ENCODE measurements around the gene RRP1B.
A peak's percentile ranks its signal among the peaks of the same experiment; 100 is the strongest.

Gene RRP1B

DNA sequence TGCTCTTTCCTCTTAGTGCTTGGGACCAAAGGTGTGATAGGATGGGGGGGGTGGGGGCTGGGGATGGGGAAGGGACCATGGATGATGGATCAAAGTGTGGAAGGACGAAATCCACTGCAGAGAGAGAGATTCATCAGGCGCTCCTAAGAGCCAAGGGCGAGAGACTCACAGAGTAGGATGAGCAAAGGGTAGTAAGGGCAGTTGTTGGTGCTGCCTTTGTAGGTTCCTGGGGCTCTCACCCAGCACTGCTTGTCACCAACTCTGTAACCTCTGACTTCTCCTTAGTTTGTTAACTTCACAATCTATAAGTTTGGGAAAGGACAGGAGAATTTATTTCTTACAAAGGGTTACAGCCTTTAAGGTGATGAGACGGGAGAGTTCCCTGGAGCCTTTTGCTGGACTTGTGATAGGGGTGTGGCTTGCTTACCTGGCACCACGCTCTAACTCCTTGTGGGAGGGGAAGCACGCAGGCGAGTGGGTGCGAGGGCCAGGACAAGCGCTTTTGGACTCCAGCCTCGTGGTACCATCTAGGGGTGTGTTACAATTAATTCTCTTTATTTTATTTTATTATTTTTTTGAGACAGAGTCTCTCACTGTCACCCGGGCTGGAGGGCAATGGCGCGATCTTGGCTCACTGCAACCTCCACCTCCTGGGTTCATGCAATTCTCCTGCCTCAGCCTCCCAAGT, 58.0 kb downstream of the RRP1B start:
- DNase-seq (ENCODE audit: insufficient read length, low spot score) (no peak), FAIRE-seq (no peak)
- TF ChIP-seq, protein P1, sequence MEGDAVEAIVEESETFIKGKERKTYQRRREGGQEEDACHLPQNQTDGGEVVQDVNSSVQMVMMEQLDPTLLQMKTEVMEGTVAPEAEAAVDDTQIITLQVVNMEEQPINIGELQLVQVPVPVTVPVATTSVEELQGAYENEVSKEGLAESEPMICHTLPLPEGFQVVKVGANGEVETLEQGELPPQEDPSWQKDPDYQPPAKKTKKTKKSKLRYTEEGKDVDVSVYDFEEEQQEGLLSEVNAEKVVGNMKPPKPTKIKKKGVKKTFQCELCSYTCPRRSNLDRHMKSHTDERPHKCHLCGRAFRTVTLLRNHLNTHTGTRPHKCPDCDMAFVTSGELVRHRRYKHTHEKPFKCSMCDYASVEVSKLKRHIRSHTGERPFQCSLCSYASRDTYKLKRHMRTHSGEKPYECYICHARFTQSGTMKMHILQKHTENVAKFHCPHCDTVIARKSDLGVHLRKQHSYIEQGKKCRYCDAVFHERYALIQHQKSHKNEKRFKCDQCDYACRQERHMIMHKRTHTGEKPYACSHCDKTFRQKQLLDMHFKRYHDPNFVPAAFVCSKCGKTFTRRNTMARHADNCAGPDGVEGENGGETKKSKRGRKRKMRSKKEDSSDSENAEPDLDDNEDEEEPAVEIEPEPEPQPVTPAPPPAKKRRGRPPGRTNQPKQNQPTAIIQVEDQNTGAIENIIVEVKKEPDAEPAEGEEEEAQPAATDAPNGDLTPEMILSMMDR (IDR thresholded peaks at IDR 0.05; ENCODE audit: insufficient read depth, missing control alignments), result no peak

DNA sequence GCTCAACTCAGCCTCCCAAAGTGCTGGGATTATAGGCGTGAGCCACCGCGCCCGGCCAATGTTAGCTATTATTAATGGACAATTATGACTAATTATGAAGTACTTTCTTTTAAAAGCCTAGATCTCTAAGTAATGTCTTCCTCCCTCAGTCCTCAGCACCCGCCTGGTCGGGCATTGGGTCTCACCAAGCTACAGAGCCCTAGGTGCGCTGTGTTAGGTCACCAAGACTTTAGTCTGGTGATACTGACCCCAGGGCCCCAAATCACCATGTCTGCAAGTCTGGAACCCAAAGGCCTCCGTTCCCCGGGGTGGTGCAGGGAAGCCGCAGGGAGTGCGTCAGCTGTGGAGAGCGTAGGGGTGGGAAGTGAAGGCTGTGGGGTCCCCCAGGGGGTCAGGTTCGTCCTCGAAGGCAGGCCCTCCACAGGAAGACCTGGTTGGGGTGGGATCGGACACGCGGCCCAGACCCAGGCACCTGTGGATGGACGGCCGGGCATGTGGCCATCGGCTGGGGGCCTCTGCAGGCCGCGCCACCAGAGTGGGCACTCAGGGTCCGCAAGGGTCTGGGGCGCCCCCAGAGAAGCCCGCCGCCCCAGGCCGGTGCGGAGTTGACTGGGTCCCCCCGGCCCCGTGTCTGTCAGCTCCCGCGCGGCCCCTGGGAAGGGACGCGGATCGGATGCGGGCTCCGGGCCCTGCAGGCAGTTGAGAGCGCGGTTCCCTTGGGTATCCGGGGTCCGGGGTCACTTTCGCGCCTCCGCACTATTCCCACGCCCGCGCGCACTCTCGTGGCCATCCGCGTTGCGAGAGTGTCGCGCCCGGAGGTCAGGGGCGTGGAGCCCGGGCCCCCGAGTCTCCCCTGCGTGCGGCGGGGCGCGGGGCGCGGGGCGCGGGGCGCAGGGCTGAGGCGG, 58.9 kb downstream of the RRP1B start:
- no peak for FAIRE-seq
- no peak for DNase-seq (ENCODE audit: insufficient read length, low spot score)
- TF ChIP-seq, protein P1 (IDR thresholded peaks at IDR 0.05; ENCODE audit: insufficient read depth, missing control alignments), result no peak

DNA sequence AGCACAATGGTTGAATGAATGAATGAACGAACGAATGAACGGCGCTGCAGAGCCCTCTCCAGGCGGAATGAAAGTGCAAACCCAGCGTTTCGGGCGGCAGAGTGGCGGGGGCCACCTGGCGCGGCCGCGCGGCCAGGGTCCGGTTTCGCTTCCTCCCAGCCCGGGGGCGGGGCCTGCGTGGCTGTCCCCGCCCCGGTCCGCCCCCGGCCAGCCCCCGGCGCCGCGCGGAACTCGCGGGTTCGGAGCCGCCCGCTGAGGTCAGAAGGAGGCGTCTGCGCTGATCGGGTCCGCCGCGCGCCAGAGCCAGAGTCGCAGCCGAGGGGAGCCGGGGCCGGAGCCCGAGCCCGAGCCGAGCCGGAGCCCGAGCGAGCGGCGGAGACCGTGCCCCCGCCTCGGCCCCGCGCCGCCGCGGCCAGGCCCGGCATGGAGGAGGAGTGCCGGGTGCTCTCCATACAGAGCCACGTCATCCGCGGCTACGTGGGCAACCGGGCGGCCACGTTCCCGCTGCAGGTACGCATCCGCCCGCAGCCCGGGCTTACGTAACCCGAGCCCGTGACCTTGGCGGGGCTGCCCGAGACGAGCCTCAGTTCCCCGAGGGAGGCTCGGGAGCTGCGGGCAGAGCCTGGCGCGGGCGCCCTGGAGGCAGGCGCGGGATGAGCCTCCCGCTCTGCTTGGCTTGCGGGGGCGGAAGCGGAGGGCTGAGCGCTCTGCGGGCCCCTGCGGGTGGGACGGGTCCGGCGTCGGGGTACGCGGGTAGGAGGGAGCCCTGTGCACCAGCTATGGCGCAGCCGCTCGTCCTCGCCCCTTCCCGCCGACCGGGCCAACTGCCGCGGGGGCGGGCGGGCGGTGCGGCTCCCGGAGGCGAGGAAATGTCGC, 59.8 kb downstream of the RRP1B start, which contains the start of gene PDXK:
TSS of gene PDXK (plus strand) at position 258 of the 876 bp plus-strand sequence. CDS start at position 424, 166 bp downstream.
- no peak for FAIRE-seq

DNA sequence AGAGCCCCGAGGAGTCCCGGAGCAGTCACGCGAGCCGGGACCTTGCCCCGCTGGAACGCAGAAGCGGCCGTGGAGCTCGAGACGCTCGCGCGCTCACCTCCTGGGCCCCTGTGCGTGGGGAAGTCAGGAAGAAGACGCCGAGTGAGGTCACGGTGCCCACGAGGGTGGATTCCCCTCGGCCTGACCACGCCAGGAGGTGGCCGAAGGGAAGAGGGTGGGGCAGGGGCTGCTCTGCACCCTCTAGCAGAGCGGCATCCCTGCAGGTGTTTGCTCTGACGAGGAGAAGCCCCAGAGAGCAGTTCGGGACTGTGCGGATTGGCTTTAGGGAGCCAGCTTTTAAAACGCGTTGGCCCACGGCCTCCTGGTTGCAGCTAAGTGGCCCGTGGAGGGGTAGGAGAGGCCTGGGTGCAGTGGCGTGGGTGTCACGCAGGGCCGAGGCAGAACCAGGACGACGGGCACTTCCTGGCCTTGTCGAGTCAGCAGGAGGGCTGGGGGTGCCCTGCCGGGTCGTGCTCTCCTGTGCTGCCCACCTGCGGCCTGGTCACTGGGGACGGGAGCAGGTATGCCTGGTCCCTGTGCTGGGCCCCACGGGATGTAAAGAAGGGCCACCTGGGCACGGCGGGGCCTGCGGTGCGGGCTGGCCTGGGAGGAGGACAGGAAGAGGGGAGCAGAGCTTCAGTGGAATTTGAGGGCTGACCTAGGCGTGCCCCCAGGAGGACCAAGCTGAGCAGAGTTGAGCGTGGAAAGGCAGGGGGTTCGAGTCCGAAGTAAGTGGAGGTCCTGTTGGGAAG, 60.6 kb downstream of the RRP1B start:
- FAIRE-seq, result no peak
- TF ChIP-seq, protein P1 (IDR thresholded peaks at IDR 0.05; ENCODE audit: insufficient read depth, missing control alignments), result no peak
- DNase-seq (ENCODE audit: insufficient read length, low spot score), result no peak

More for the DNA sequence above, 59.8 kb downstream of the RRP1B start, which contains the start of gene PDXK:
- peak; percentile 62 for DNase-seq (ENCODE audit: insufficient read length, low spot score)
- TF ChIP-seq, protein P1 (IDR thresholded peaks at IDR 0.05; ENCODE audit: insufficient read depth, missing control alignments), result no peak

DNA sequence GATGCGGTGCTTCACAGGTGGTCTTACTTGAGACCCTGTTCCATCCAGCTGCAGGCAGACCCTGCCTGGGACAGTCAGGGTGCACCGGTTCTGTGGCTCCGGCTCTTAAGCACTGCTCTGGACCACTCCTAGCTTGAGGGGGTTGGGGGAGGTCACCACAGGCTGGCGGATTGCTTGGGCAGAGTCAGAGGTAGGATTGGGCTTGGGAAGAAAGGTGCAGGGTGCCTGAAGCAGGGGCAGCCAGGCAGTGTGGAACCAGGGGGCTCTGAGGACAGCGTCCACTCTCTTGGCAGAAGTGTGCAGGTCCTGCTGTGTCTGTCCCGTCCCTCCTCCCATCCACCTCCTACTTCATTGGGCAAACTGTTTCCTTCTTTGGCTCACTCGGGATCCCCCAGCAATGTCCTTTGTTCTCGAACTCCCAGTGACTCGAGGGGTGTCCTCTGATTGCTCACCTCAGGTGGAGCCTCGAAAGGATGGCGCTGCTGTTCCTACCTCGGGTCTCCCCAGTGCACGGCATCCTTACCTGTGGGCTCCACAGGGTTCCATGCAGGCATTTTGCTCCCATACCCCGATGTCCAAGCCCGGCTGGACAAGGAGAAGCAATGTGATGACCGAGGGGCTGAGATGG, 61.3 kb downstream of the RRP1B start:
- FAIRE-seq (no peak), DNase-seq (ENCODE audit: insufficient read length, low spot score) (no peak)
- TF ChIP-seq, protein P1 (IDR thresholded peaks at IDR 0.05; ENCODE audit: insufficient read depth, missing control alignments), result no peak

DNA sequence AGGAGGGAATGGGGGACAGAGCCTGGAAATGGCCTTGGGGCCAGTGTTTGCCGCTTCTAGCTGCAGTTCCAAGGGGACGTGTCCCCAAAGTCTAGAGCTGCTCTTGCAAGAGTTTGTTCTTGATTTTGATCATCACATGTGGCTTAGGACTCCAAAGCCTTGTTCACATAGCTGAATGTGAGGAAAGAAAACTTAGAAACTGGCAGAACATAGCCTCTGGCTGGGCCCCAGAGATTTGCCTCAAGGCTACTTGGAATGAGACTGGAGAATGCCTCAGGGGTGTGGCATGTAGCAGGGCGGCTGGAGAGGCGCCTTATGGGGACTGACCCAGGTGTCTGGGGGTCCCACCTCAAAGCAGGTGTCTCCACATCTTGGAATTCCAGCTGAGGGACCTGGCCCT, 61.8 kb downstream of the RRP1B start:
- TF ChIP-seq, protein P1 (IDR thresholded peaks at IDR 0.05; ENCODE audit: insufficient read depth, missing control alignments), result no peak
- DNase-seq (ENCODE audit: insufficient read length, low spot score), result no peak
- no peak for FAIRE-seq

Measured in D721Med (cell line).